CD4-positive, alpha-beta T cell treated with Interleukin-10 for 1 hour (primary cell): Measurements from ENCODE around the gene SOBP.

Source experiments
- DNase-seq: peaks from one replicate; pipeline ENCODE4 v3.0.0-alpha.2; 2020

The SOBP gene

GRCh38 chr6:107646776-107647438, 157.0 kb downstream of the SOBP start:
- no peak for DNase-seq

- DNase-seq: no peak
Measured at GRCh38 chr6:107647439-107647948, 157.6 kb downstream of the SOBP start.

GRCh38 chr6:107648983-107649382, 159.1 kb downstream of the SOBP start:
- no peak for DNase-seq

GRCh38 chr6:107652526-107653182, 162.7 kb downstream of the SOBP start:
- DNase-seq: no peak

GRCh38 chr6:107653183-107653580, 163.3 kb downstream of the SOBP start:
- DNase-seq: no peak

- no peak for DNase-seq
Measured at GRCh38 chr6:107653861-107654394, 164.0 kb downstream of the SOBP start.

GRCh38 chr6:107654764-107655163, 164.8 kb downstream of the SOBP start:
- no peak for DNase-seq

GRCh38 chr6:107655245-107655644, 165.3 kb downstream of the SOBP start:
- DNase-seq: no peak

- DNase-seq: no peak
Measured at GRCh38 chr6:107655864-107656263, 165.9 kb downstream of the SOBP start.

- no peak for DNase-seq
Measured at GRCh38 chr6:107656401-107656800, 166.5 kb downstream of the SOBP start.

GRCh38 chr6:107656883-107657282, 167.0 kb downstream of the SOBP start:
- DNase-seq: no peak

GRCh38 chr6:107657373-107657754, 167.4 kb downstream of the SOBP start:
- no peak for DNase-seq

GRCh38 chr6:107657755-107658461, 168.0 kb downstream of the SOBP start:
- peak; percentile 48 for DNase-seq

GRCh38 chr6:107658920-107659865, 169.3 kb downstream of the SOBP start:
- DNase-seq: no peak

- no peak for DNase-seq
Measured at GRCh38 chr6:107660839-107661238, 170.9 kb downstream of the SOBP start.

- DNase-seq: no peak
Measured at GRCh38 chr6:107661291-107661690, 171.4 kb downstream of the SOBP start.

- DNase-seq: no peak
Measured at GRCh38 chr6:107662333-107662732, 172.4 kb downstream of the SOBP start.

GRCh38 chr6:107663308-107663707, 173.4 kb downstream of the SOBP start:
- DNase-seq: no peak

- no peak for DNase-seq
Measured at GRCh38 chr6:107665382-107665781, 175.5 kb downstream of the SOBP start.

GRCh38 chr6:107666084-107666980, 176.4 kb downstream of the SOBP start:
- no peak for DNase-seq

GRCh38 chr6:107666981-107667601, 177.2 kb downstream of the SOBP start:
- DNase-seq: no peak
